PFSK-1 (cell line): ENCODE measurements around the gene SLC2A11.

Experiments
- POLR2AphosphoS5 ChIP-seq: IDR thresholded peaks from 2 replicates; pipeline ENCODE4 v1.6.1; 2012; ENCODE audit warnings: low read depth, mild to moderate bottlenecking, control low read depth, low read length, moderate library complexity
- REST ChIP-seq, 2 experiments: IDR thresholded peaks; 2 replicates each; pipeline versions ENCODE4 v1.6.1 to v1.8.0; 2011 to 2012; ENCODE audit warnings: low read depth in 2 of 2, low read length in 2 of 2, control low read depth in 1 of 2, inconsistent platforms in 1 of 2, mild to moderate bottlenecking in 1 of 2, moderate library complexity in 1 of 2; ENCODE audit not compliant: insufficient read depth in 1 of 2
- SIN3A ChIP-seq: IDR thresholded peaks from 2 replicates; pipeline ENCODE4 v1.6.1; 2012; ENCODE audit warnings: mild to moderate bottlenecking, low read length, moderate library complexity, borderline replicate concordance; ENCODE audit not compliant: insufficient read depth
- TAF1 ChIP-seq: IDR thresholded peaks from 2 replicates; pipeline ENCODE4 v1.6.1; 2012; ENCODE audit warnings: low read length, control low read depth, borderline replicate concordance; ENCODE audit not compliant: insufficient read depth

DNA sequence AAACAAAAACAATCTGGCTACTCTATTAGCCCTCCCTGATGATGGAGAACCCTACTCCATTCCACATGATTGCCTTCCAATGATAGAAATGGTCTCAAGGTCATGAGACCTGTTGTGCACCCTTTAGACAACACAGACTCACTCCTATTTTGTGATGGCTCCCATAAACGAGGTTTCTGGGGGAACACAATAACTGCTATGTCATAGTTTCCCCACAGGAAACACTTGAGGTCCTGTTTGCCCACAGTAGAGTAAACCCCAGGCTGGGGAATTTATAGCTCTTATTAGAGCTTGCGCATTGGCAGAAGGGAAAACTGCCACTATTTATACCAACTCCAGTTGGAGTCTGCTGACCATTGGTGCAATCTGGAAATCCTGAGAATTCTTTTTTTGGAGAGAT, 65.2 kb downstream of the SLC2A11 start:
- TF ChIP-seq POLR2AphosphoS5 (no peak), TAF1 (no peak), REST (IDR thresholded peaks at IDR 0.05; ENCODE audit: insufficient read depth in 1 of 2, low read depth in 2 of 2, low read length in 2 of 2) (no peak), SIN3A (no peak)
